B cell (primary cell): Measurements from ENCODE around the gene CABLES1. TPM values are rescaled to one million over a fixed set of nuclear protein-coding genes. Genes with fewer than 3 reads are reported as not detected.

Experiments used
- ATAC-seq: fragments of 200-7000 bp; cut with Tn5 transposase; one replicate; pipeline ENCODE4 v1.10.0; 2021; ENCODE audit warnings: low read depth, mild to moderate bottlenecking, moderate number of reproducible peaks, moderate library complexity
- CTCF ChIA-PET: fragments of 350-600 bp; sonication (Branson Sonifier 250); formaldehyde crosslinking; loops from one replicate; lab custom pipeline; 2021; ENCODE audit warnings: antibody characterized with exemption, inconsistent platforms; lab: Charles Lee
- POLR2A ChIA-PET: fragments of 350-600 bp; sonication (Branson Sonifier 250); formaldehyde crosslinking; loops from one replicate; lab custom pipeline; 2021; ENCODE audit warnings: antibody characterized with exemption; lab: Charles Lee
- DNase-seq: peaks from one replicate; pipeline ENCODE4 v3.0.0; 2013
- H2AFZ ChIP-seq: 2 replicates; pipeline ENCODE4 v1.6.1; 2012; ENCODE audit warnings: mild to moderate bottlenecking, low read depth, low read length; ENCODE audit not compliant: insufficient read depth, poor library complexity, severe bottlenecking
- H3K27ac ChIP-seq, 2 donors: 1 replicate in 1 of 2; 2 replicates in 1 of 2; pipeline ENCODE4 v1.5.1; 2012 to 2013; ENCODE audit warnings: low read length in 2 of 2, mild to moderate bottlenecking in 2 of 2, moderate library complexity in 1 of 2
- H3K27me3 ChIP-seq, 4 experiments: fragments of 200-600 bp in 1 of 4; sonication (generic) in 1 of 4; replicated peaks in 1 of 4; 1 replicate in 2 of 4; 2 replicates in 2 of 4; pipeline versions ENCODE4 v1.6.1 to v1.7.0; 2013 to 2016; ENCODE audit warnings: low read length in 3 of 4, mild to moderate bottlenecking in 2 of 4, mixed read lengths in 1 of 4, moderate library complexity in 1 of 4; ENCODE audit not compliant: insufficient read depth in 4 of 4, control insufficient read depth in 3 of 4; ENCODE audit errors: control extremely low read depth in 1 of 4
- H3K36me3 ChIP-seq, 2 experiments: replicated peaks in 1 of 2; 1 replicate in 1 of 2; 2 replicates in 1 of 2; pipeline versions ENCODE4 v1.6.1 to v1.7.1; 2013; ENCODE audit warnings: low read length in 1 of 2; ENCODE audit not compliant: insufficient read depth in 2 of 2, control insufficient read depth in 1 of 2; ENCODE audit errors: control extremely low read depth in 1 of 2, extremely low read depth in 1 of 2
- H3K4me1 ChIP-seq, 2 donors: fragments of 200-600 bp in 1 of 2; sonication (generic) in 1 of 2; 1 replicate in 1 of 2; 2 replicates in 1 of 2; pipeline versions ENCODE4 v1.5.1 to v1.6.1; 2013 to 2017; ENCODE audit warnings: low read length in 2 of 2; ENCODE audit not compliant: control insufficient read depth in 2 of 2, insufficient read depth in 2 of 2
- H3K4me2 ChIP-seq: replicated peaks from 2 replicates; pipeline ENCODE3; 2012; ENCODE audit warnings: mild to moderate bottlenecking, low read depth, low read length; ENCODE audit not compliant: poor library complexity, severe bottlenecking
- H3K4me3 ChIP-seq, 5 experiments: fragments of 200-600 bp in 1 of 5; sonication (generic) in 1 of 5; 1 replicate in 3 of 5; 2 replicates in 2 of 5; pipeline versions ENCODE4 v1.5.1 to v1.7.0; 2011 to 2016; ENCODE audit warnings: low read length in 4 of 5, mild to moderate bottlenecking in 4 of 5, low read depth in 2 of 5, control low read depth in 1 of 5, moderate library complexity in 1 of 5; ENCODE audit not compliant: insufficient read depth in 1 of 5; ENCODE audit errors: control extremely low read depth in 1 of 5, extremely low read depth in 1 of 5
- H3K79me2 ChIP-seq: fragments of 200-600 bp; sonication (generic); one replicate; pipeline ENCODE4 v1.6.0; 2016; ENCODE audit warnings: low read length; ENCODE audit not compliant: control insufficient read depth, insufficient read depth
- H3K9ac ChIP-seq: fragments of 200-600 bp; sonication (generic); 2 replicates; pipeline ENCODE4 v1.6.1; 2017; ENCODE audit warnings: mild to moderate bottlenecking, low read length, moderate library complexity
- H3K9me3 ChIP-seq, 3 donors: one replicate each; pipeline versions ENCODE4 v1.6.1 to v1.7.1; 2013; ENCODE audit warnings: low read length in 2 of 3; ENCODE audit not compliant: control insufficient read depth in 2 of 3, insufficient read depth in 1 of 3; ENCODE audit errors: control extremely low read depth in 1 of 3
- H4K20me1 ChIP-seq: 2 replicates; pipeline ENCODE4 v1.6.0; 2012; ENCODE audit warnings: mild to moderate bottlenecking, low read length; ENCODE audit not compliant: insufficient read depth, control insufficient read depth, poor library complexity, severe bottlenecking
- H3K27ac Mint-ChIP-seq: one replicate; pipeline ENCODE4 v1.8.0; 2021; ENCODE audit warnings: mixed read lengths
- H3K27me3 Mint-ChIP-seq: one replicate; pipeline ENCODE4 v1.8.0; 2021; ENCODE audit warnings: mixed read lengths
- H3K4me1 Mint-ChIP-seq: one replicate; pipeline ENCODE4 v1.8.0; 2021; ENCODE audit warnings: mixed read lengths
- H3K4me3 Mint-ChIP-seq: one replicate; pipeline ENCODE4 v1.8.0; 2021; ENCODE audit warnings: mixed read lengths
- H3K9me3 Mint-ChIP-seq: one replicate; pipeline ENCODE4 v1.8.0; 2022; ENCODE audit warnings: mixed read lengths; ENCODE audit not compliant: insufficient read depth
- CTCF ChIP-seq: fragments of 200-600 bp; IDR thresholded peaks from one replicate; pipeline ENCODE4 v1.8.0; 2022; ENCODE audit warnings: antibody characterized with exemption, mild to moderate bottlenecking
- EZH2 ChIP-seq: IDR thresholded peaks from 2 replicates; pipeline ENCODE4 v1.6.1; 2012; ENCODE audit warnings: borderline replicate concordance, low read depth, mild to moderate bottlenecking, moderate library complexity, low read length; ENCODE audit not compliant: insufficient read depth, poor library complexity, severe bottlenecking
- WGBS: methylation state at CpG from one replicate; pipeline ENCODE4 v1.1.5; 2013; ENCODE audit warnings: missing lambda C conversion rate; ENCODE audit not compliant: insufficient coverage; 5-methylcytosine and 5-hydroxymethylcytosine counted together
- intact Hi-C: fragments of 100-400 bp; cut with micrococcal nuclease; formaldehyde crosslinking; loops from one replicate; pipeline ENCODE4 v1.10.0; 2022
- polyA plus RNA-seq: library from polyadenylated mRNA; depleted of rRNA; stranded (reverse); fragments of >200 nt; gene quantifications from 2 replicates; pipeline ENCODE4 v1.2.3, GENCODE V29; 2012
- total RNA-seq, 2 donors: library from RNA; stranded (reverse); fragments of 120-200 nt in 1 of 2; gene quantifications; 1 replicate in 1 of 2; 2 replicates in 1 of 2; pipeline versions ENCODE4 v1.2.3 to v1.2.4, GENCODE V29; 2013 to 2022

CABLES1 gene
- total and polyA plus RNA-seq, 2 donors (not counting 1 experiment from before 2014, with no cell fraction given): 0.30 to 56.3 TPM

- intact Hi-C loops: loop anchor here (2.0 kb wide), 2 partner anchors 18 to 32 kb away; no protein-coding TSS in a partner anchor
Observed at GRCh38 chr18:23260926-23261590, 125.8 kb downstream of the CABLES1 start.

More at GRCh38 chr18:23260926-23261590, 125.8 kb downstream of the CABLES1 start:
- Histone ChIP-seq H3K4me1 (peaks cover 23 to 26% of the 10 kb centered on the region in 2 donors), H3K79me2 (no peaks in the 10 kb centered on the region), H3K4me3 (no peak overlapping the region), H4K20me1 (no peaks in the 10 kb centered on the region), H2AFZ (no peak overlapping the region), H3K27ac (no peak overlapping the region), H3K36me3 (no peaks in the 10 kb centered on the region), H3K4me2 (peak overlapping the region; percentile 78), H3K27me3 (peaks cover 0 to 13% (median 0%) of the 10 kb centered on the region in 4 experiments), H3K9ac (no peak overlapping the region), H3K9me3 (no peaks in the 10 kb centered on the region)
- ATAC-seq (peak; percentile 19), DNase-seq (peak; percentile 32)
- WGBS: 29% methylated on average over 5 of the region's 7 CpGs
- TF ChIP-seq CTCF (no peak), EZH2 (no peak)
- Mint-ChIP-seq H3K27me3 (peaks cover 3% of the 10 kb centered on the region), H3K4me3 (peak overlapping the region; percentile 84), H3K4me1 (peaks cover 44% of the 10 kb centered on the region), H3K9me3 (no peaks in the 10 kb centered on the region), H3K27ac (peak overlapping the region; percentile 85)
- POLR2A ChIA-PET: interaction anchor here (0.8 to 2.2 kb wide), 5 partner anchors 8 to 127 kb away, joined by 3 to 19 read pairs (median 5); partner anchors contain the start of gene CABLES1
- CTCF ChIA-PET: interaction anchor here (1.0 to 1.9 kb wide), 6 partner anchors 8 to 129 kb away, joined by 3 to 8 read pairs (median 4); no protein-coding TSS in a partner anchor
